Measurements from ENCODE around the gene CMIP.

The CMIP gene

DNA sequence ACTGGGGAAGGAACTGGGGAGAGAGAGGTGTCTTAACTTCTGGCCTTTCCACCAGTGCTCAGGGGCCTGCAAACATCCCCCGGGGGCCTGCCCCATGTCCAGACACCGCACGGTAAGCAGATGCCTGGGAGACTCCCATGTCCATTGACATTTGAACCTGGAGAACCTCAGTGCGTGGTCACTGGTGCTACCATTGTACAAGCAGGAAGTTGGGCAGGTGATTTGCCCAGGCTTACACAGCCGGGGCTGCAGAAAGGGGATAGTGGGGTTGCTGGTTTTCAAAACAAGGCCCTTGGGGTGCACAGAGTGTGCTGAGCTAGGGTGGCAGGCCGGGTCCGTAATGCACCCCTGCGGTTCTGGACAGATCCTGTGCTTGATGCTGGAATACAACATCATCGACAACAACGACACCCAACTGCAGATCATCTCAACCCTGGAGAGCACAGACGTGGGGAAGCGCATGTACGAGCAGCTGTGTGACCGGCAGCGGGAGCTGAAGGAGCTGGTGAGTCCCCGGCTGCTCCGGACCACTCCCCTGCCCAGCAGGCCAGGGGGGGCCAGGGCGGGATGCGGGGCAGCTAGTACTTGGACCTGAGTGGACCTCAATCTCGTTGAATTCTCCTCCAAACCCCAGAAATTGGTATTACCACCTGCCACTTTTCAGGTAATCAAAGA is 256.8 kb downstream of the CMIP start:
- CTCF ChIA-PET: interaction anchor here (0.9 to 14.1 kb wide), 5 partner anchors 10 to 81 kb away, joined by 3 to 234 read pairs (median 4); no protein-coding TSS in a partner anchor
- WGBS (ENCODE audit: insufficient coverage): 98% methylated on average over 19 of the region's 20 CpGs

GRCh38 chr16:81702506-81702905 is 257.9 kb downstream of the CMIP start:
- POLR2A ChIA-PET: no interaction called here
- no peak overlapping the region for H3K27ac ChIP-seq (ENCODE audit: insufficient read depth in 1 of 2, low read depth in 1 of 2, low read length in 2 of 2, poor library complexity in 1 of 2, severe bottlenecking in 2 of 2)
- no peak overlapping the region for H3K4me3 ChIP-seq (ENCODE audit: control insufficient read depth in 1 of 7, extremely low read depth in 1 of 7, insufficient read depth in 4 of 7, low read depth in 2 of 7, low read length in 6 of 7)
- H3K4me1 ChIP-seq (ENCODE audit: control extremely low read depth in 1 of 4, control insufficient read depth in 4 of 4, insufficient read depth in 4 of 4, low read length in 3 of 4): peaks cover 0 to 1% (median 0%) of the 10 kb centered on the region in 4 experiments
- CTCF ChIA-PET: interaction anchor here (1.3 to 14.1 kb wide), 3 partner anchors 9 to 82 kb away, joined by 3 to 234 read pairs (median 5); no protein-coding TSS in a partner anchor
- H3K27me3 ChIP-seq (replicated peaks in 2 of 5; ENCODE audit: control insufficient read depth in 4 of 5, insufficient read depth in 5 of 5, low read length in 4 of 5): no peaks in the 10 kb centered on the region
- H3K36me3 ChIP-seq (ENCODE audit: control insufficient read depth in 4 of 4, insufficient read depth in 4 of 4, low read length in 3 of 4): peaks cover 21 to 74% (median 49%) of the 10 kb centered on the region in 4 experiments
- 100% methylated on average over 2 of the region's 5 CpGs for WGBS (ENCODE audit: insufficient coverage)
- DNase-seq: no peak
- no peaks in the 10 kb centered on the region for H3K9me3 ChIP-seq (ENCODE audit: control extremely low read depth in 1 of 5, control insufficient read depth in 4 of 5, insufficient read depth in 2 of 5, low read depth in 1 of 5, low read length in 4 of 5)

More for the DNA sequence above, 256.8 kb downstream of the CMIP start:
- Histone ChIP-seq H3K36me3 (ENCODE audit: control insufficient read depth in 4 of 4, insufficient read depth in 4 of 4, low read length in 3 of 4) (peaks cover 13 to 69% (median 43%) of the 10 kb centered on the region in 4 experiments), H3K4me3 (ENCODE audit: control insufficient read depth in 1 of 7, extremely low read depth in 1 of 7, insufficient read depth in 4 of 7, low read depth in 2 of 7, low read length in 6 of 7) (no peak overlapping the region), H3K4me1 (ENCODE audit: control extremely low read depth in 1 of 4, control insufficient read depth in 4 of 4, insufficient read depth in 4 of 4, low read length in 3 of 4) (peaks cover 0 to 4% (median under 1%) of the 10 kb centered on the region in 4 experiments), H3K27me3 (replicated peaks in 2 of 5; ENCODE audit: control insufficient read depth in 4 of 5, insufficient read depth in 5 of 5, low read length in 4 of 5) (no peaks in the 10 kb centered on the region), H3K27ac (ENCODE audit: insufficient read depth in 1 of 2, low read depth in 1 of 2, low read length in 2 of 2, poor library complexity in 1 of 2, severe bottlenecking in 2 of 2) (no peak overlapping the region), H3K9me3 (ENCODE audit: control extremely low read depth in 1 of 5, control insufficient read depth in 4 of 5, insufficient read depth in 2 of 5, low read depth in 1 of 5, low read length in 4 of 5) (no peaks in the 10 kb centered on the region)
- POLR2A ChIA-PET: no interaction called here
- DNase-seq: no peak

DNA sequence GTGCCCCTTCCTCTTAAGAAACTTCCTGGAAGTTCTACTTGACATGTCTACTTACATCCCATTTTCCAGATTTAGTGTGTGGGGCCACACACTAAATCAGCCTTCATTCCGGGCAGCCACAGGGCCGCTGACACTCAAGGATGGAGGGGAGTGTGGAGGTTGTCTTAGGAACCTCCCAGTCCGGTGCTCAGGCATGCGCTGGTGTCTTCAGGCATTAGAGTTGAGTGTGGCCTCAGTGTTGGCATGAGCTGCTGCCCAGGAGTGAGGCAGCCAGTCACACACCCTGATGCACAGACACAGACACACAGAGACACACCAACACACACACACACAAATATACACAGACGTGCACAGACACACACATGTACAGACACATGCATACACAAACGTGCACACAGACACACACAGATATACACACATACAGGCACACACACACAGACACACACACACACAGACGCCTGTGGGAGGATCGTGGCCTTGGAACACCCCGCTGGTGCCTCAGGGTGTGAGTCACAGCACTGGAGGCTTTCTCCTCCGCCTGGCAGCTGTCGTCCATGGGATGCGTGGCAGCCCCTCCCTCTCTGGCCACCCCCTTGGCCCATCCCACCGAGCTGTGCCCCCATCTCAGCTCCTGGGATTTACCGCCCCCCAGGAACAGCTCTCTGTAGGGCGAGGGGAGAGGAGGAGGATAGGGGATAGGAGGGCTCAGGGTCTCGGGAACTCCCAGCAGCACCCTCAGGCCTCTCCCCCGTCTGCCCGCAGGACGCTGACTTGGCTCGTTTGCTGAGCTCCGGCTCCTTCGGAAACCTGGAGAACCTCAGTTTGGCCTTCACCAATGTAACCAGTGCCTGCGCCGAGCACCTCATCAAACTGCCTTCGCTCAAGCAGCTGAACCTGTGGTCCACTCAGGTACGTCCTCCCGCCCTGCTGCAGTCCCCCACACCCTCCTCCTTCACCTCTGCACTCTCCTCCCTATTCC is 258.9 kb downstream of the CMIP start:
- no peak overlapping the region for H3K27ac ChIP-seq (ENCODE audit: insufficient read depth in 1 of 2, low read depth in 1 of 2, low read length in 2 of 2, poor library complexity in 1 of 2, severe bottlenecking in 2 of 2)
- POLR2A ChIA-PET: no interaction called here
- no peaks in the 10 kb centered on the region for H3K4me1 ChIP-seq (ENCODE audit: control extremely low read depth in 1 of 4, control insufficient read depth in 4 of 4, insufficient read depth in 4 of 4, low read length in 3 of 4)
- peaks cover 21 to 77% (median 50%) of the 10 kb centered on the region in 4 experiments for H3K36me3 ChIP-seq (ENCODE audit: control insufficient read depth in 4 of 4, insufficient read depth in 4 of 4, low read length in 3 of 4)
- CTCF ChIA-PET: interaction anchor here (1.3 to 14.1 kb wide), 2 partner anchors 16 to 83 kb away, joined by 3 to 234 read pairs; no protein-coding TSS in a partner anchor
- 96% methylated on average over 17 of the region's 27 CpGs for WGBS (ENCODE audit: insufficient coverage)
- H3K9me3 ChIP-seq (ENCODE audit: control extremely low read depth in 1 of 5, control insufficient read depth in 4 of 5, insufficient read depth in 2 of 5, low read depth in 1 of 5, low read length in 4 of 5): no peaks in the 10 kb centered on the region
- no peak overlapping the region for H3K4me3 ChIP-seq (ENCODE audit: control insufficient read depth in 1 of 7, extremely low read depth in 1 of 7, insufficient read depth in 4 of 7, low read depth in 2 of 7, low read length in 6 of 7)
- DNase-seq: peak in 2 of 3 donors; percentile 57 to 62
- no peaks in the 10 kb centered on the region for H3K27me3 ChIP-seq (replicated peaks in 2 of 5; ENCODE audit: control insufficient read depth in 4 of 5, insufficient read depth in 5 of 5, low read length in 4 of 5)

DNA sequence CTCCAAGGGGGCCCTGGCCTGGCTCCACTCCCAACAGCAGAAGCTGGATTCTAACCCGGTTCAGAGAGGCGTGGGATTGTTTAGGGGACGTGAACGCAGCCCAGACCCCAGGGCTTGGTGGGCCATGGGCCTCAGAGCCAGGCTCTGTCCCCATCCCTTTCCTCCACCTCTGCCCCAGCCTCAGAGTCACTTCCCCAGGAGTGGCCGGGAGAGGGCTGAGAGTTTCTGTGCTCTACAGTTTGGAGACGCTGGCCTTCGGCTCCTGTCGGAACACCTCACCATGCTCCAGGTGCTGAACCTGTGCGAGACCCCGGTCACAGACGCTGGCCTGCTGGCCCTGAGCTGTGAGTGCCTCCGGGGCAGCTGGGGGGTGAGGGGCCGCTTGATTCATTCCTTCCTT is 260.7 kb downstream of the CMIP start:
- no peak for DNase-seq
- 97% methylated on average over 11 of the region's 13 CpGs for WGBS (ENCODE audit: insufficient coverage)
- Histone ChIP-seq H3K9me3 (ENCODE audit: control extremely low read depth in 1 of 5, control insufficient read depth in 4 of 5, insufficient read depth in 2 of 5, low read depth in 1 of 5, low read length in 4 of 5) (no peaks in the 10 kb centered on the region), H3K4me1 (ENCODE audit: control extremely low read depth in 1 of 4, control insufficient read depth in 4 of 4, insufficient read depth in 4 of 4, low read length in 3 of 4) (peaks cover 0 to 7% (median 5%) of the 10 kb centered on the region in 4 experiments), H3K27ac (ENCODE audit: insufficient read depth in 1 of 2, low read depth in 1 of 2, low read length in 2 of 2, poor library complexity in 1 of 2, severe bottlenecking in 2 of 2) (no peak overlapping the region), H3K27me3 (replicated peaks in 2 of 5; ENCODE audit: control insufficient read depth in 4 of 5, insufficient read depth in 5 of 5, low read length in 4 of 5) (no peaks in the 10 kb centered on the region), H3K4me3 (ENCODE audit: control insufficient read depth in 1 of 7, extremely low read depth in 1 of 7, insufficient read depth in 4 of 7, low read depth in 2 of 7, low read length in 6 of 7) (no peak overlapping the region), H3K36me3 (ENCODE audit: control insufficient read depth in 4 of 4, insufficient read depth in 4 of 4, low read length in 3 of 4) (peaks cover 21 to 84% (median 47%) of the 10 kb centered on the region in 4 experiments)
- ChIA-PET CTCF (interaction anchor here (0.5 to 2.2 kb wide), 8 partner anchors 8 to 307 kb away, joined by 3 to 9 read pairs (median 3); no protein-coding TSS in a partner anchor), POLR2A (no interaction called here)

GRCh38 chr16:81706327-81707295 is 262.0 kb downstream of the CMIP start:
- H3K27ac ChIP-seq (ENCODE audit: insufficient read depth in 1 of 2, low read depth in 1 of 2, low read length in 2 of 2, poor library complexity in 1 of 2, severe bottlenecking in 2 of 2): no peak overlapping the region
- DNase-seq: no peak
- no peaks in the 10 kb centered on the region for H3K9me3 ChIP-seq (ENCODE audit: control extremely low read depth in 1 of 5, control insufficient read depth in 4 of 5, insufficient read depth in 2 of 5, low read depth in 1 of 5, low read length in 4 of 5)
- no peaks in the 10 kb centered on the region for H3K27me3 ChIP-seq (replicated peaks in 2 of 5; ENCODE audit: control insufficient read depth in 4 of 5, insufficient read depth in 5 of 5, low read length in 4 of 5)
- WGBS (ENCODE audit: insufficient coverage): 94% methylated on average over 14 of the region's 26 CpGs
- peaks cover 21 to 75% (median 43%) of the 10 kb centered on the region in 4 experiments for H3K36me3 ChIP-seq (ENCODE audit: control insufficient read depth in 4 of 4, insufficient read depth in 4 of 4, low read length in 3 of 4)
- no peak overlapping the region for H3K4me3 ChIP-seq (ENCODE audit: control insufficient read depth in 1 of 7, extremely low read depth in 1 of 7, insufficient read depth in 4 of 7, low read depth in 2 of 7, low read length in 6 of 7)
- H3K4me1 ChIP-seq (ENCODE audit: control extremely low read depth in 1 of 4, control insufficient read depth in 4 of 4, insufficient read depth in 4 of 4, low read length in 3 of 4): peaks cover 0 to 13% (median 6%) of the 10 kb centered on the region in 4 experiments
- POLR2A ChIA-PET: interaction anchor here (0.5 kb wide), 1 partner anchor 433 kb away, joined by 3 read pairs; no protein-coding TSS in a partner anchor
- CTCF ChIA-PET: interaction anchor here (1.8 to 2.2 kb wide), 2 partner anchors 10 to 83 kb away, joined by 4 to 9 read pairs; no protein-coding TSS in a partner anchor

Measured in common myeloid progenitor, CD34-positive (primary cell).